CD4-positive, alpha-beta T cell treated with Interleukin-21 for 1 hour (primary cell): ENCODE data around the gene ZNF837.
A peak's percentile ranks its signal among the peaks of the same experiment; 100 is the strongest.

ENCODE experiments used
- DNase-seq: peaks from one replicate; pipeline ENCODE4 v3.0.0-alpha.2; 2020

ZNF837 gene

DNA sequence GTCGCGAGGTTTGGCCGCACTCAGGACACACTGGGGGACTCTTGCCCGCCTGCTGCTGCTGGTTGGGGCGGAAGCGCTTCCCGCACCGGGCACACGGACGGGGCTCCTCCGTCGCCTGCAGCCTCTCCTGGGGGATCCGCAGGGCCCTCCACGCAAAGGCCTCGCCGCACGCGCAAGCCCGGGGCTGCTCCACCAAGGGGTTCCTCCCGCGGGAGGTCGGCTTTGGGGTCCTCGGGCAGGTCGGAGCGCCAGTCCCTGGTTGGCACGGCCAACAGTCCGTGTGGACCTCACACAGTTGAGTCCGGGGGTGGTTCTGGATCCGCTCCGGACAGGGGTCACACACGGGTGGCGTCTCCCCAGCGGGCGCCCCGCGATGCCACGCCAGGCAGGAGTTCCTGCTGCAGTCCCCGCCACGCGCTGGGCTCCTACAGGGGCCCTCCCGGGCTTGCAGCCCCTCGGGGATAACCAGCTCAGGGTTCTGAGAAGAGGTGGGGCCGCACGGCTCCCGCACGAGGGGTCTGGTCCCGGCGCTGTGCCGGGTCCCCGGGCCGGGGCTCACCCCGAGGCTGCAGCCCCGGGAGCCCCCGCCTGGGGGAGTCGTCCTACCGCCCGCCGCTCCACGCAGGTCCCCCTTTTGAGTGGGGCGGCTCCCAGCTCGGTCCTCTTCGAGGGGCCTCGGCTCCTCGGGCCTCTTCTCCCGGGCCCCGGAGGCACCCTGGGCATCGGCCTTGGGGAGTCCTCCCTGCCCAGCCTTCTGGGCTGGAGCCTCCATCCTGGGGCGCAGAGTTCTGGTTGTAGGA is 12.1 kb downstream of the ZNF837 start:
- no peak for DNase-seq

DNA sequence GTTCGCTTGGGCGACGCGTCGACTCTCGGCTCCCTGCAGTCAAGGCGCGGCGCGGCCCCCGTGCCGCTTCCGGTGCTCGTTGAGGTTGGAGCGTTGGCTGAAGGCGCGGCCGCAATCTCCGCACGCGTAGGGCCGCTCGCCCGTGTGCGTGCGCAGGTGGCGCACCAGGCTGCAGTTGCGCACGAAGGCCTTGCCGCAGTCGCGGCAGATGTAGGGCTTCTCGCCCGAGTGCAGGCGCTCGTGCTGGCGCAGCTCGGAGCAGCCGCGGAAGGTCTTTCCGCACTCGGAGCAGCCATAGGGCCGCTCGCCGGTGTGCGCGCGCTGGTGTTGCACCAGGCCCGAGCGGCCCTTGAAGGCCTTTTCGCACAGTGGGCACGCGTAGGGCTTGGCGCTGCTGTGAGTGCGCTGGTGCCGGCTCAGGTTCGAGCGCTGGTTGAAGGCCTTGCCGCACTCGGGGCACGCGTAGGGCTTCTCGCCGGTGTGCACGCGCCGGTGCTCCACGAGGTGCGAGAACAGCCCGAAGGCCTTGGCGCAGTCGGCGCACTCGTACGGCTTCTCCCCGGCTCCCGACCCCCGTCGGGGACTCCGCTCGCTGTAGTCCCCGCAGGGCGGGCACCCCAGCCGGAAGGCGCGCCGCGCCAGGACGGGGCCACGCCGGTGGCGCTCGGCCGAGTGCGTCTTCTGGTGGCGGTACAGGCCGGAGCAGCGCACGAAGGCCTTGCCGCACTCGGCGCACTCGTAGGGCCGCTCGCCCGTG is 13.0 kb downstream of the ZNF837 start:
- no peak for DNase-seq

- DNase-seq = no peak
Observed at GRCh38 chr19:58366585-58367430, 14.0 kb downstream of the ZNF837 start.

- DNase-seq = no peak
Observed at GRCh38 chr19:58364146-58364545, 16.7 kb downstream of the ZNF837 start.

DNA sequence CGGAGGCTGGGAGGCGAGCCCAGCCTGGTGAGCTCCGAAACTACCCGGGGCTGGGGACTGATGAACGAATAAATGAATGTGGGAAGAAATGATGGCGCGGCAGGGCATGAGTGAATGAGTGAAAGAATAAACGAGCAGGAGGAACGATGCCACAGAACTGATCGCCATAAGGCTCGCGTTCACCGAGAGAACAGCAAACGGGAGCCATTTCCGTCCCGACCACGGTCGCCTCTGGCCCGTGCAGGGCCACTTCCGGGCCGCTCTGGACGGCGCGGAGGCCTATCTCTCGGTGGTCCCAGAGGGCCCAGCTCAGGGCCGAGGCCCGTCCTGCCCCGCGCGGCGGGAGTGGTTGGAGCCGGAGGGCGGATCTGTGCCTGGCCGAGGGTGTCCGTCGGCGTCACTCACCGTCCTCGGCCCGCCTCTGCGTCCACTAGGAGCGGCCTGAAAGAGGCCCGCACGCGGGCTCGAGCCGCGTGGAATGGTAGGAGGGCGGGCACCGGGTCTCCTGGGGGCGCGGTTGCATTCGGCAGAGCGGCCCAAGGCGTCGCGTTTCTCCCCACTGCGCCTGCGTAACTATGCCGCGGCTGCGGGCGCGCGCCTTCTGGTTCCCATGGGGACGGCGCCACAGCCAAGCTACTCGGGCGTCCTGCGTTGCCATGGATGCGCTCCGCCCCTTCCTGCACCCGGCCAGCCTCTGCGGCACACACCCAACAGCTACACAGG is 18.4 kb downstream of the ZNF837 start, which contains the start of gene ZNF497:
Gene ZNF497, minus strand, starts transcription at position 480 of the 723 bp plus-strand sequence. CDS start 5,116 bp downstream, outside the sequence.
- peak; percentile 97 for DNase-seq

GRCh38 chr19:58361900-58362271 is 18.9 kb downstream of the ZNF837 start:
- peak; percentile 22 for DNase-seq

GRCh38 chr19:58357481-58358145 is 23.2 kb downstream of the ZNF837 start:
- no peak for DNase-seq

DNA sequence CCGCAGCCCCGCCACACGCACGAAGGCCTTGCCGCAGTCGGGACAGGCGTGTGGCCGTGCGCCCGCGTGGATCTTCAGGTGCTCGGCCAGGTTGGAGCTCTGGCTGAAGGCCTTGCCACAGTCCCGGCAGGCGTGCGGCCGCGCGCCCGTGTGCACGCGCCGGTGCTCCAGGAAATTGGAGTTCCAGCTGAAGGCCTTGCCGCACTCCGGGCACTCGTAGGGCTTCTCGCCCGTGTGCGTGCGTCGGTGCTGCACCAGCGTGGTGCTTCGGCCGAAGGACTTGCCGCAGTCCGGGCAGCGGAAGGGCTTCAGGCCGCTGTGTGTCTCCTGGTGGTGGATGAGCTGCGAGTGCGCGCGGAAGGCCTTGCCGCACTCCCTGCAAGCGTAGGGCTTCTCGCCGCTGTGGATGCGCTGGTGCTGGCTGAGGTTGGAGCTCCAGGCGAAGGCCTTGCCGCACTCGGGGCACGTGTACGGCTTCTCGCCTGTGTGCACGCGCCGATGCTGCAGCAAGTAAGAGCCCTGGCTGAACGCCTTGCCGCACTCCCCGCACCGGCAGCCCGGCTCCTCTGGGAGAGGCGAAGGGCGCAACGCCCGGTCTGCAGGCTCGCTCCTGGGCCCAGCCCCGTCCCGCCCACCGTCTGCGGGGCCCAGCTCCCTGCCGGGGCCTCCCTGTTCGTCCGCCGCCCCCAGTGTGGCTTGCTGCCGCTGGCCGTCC is 23.9 kb downstream of the ZNF837 start:
- DNase-seq = no peak

DNA sequence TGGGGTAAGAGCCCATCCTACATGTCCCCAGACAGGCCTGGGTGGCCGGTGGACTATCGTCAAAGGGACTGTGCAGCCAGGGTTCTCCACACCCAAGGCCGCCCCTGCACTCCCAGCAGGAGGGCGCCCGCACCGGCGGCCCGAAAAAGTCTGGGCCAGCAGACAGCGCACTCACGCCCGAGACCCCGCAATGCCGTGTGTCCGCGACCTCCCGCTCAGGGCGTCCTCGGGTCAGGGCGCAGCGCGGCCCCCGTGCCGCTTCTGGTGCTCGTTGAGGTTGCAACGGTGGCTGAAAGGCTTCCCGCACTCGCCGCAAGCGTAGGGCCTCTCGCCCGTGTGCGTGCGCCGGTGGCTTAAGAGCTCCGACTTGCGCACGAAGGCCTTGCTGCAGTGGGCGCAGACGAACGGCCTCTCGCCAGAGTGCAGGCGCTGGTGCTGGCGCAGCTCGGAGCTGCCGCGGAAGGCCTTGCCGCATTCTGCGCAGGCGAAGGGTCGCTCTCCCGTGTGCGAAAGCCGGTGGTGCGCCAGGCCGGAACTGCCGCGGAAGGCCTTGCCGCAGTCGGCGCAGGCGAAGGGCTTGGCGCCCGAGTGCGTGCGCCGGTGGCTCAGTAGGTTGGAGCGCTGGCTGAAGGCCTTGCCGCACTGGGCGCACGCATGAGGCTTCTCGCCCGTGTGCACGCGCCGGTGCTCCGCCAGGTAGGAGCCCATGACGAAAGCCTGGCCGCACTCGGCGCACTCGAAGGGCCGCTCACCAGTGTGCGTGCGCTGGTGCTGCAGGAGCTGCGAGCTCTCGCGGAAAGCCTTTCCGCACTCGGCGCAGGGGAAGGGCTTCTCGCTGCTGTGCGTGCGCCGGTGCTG is 24.7 kb downstream of the ZNF837 start:
- DNase-seq = peak; percentile 26

DNA sequence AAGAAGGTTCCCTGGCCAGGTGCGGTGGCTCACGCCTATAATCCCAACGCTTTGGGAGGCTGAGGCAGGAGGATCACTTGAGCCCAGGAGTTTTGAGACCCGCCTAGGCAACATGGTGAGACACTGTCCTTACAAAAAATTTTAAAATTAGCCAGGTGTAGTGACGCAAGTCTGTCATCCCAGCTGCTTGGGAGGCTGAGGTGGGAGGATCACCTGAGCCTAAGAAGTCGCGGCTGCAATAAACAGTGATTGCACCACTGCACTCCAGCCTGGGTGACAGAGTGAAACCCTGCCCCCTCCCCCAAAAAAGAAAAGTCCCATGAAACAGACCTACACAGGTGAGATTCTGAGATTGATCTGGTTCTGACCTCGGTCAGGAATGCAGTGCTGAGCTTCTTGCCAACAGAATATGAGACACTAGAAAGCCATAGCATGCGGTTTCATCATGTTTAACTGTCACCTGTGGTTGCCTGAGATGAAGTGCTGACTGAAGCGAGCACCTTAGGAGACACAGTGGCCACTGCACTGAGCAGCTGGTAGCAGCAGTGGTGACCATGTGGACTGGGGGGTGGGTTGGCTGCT is 25.5 kb downstream of the ZNF837 start:
- DNase-seq = no peak

DNA sequence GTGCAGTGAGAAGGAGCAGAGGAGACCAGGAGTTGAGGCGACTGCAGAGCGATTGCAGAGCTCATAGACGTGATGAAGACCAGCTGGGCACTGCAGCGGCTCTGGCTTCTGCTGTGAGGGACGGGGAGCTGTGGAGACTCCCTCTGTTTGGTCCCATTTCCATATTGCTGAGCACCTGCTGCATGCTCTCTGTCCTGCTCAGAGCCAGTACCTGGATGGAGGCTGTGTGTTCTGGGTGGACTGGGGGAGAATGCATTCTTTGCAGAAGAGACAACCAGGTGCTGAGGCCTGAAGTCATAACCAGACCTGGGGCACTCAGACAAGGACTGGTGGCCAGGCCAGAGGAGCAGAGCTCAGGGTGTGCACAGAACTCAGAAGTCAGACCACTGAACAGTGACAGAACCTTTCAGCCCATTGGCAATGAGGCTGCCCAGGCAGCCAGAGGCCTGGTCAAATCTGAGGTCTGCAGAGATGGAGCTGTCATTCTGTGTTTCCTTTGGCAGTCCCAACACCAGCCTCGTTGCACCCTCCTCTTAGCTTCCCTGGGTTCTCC is 26.3 kb downstream of the ZNF837 start:
- DNase-seq = no peak

DNA sequence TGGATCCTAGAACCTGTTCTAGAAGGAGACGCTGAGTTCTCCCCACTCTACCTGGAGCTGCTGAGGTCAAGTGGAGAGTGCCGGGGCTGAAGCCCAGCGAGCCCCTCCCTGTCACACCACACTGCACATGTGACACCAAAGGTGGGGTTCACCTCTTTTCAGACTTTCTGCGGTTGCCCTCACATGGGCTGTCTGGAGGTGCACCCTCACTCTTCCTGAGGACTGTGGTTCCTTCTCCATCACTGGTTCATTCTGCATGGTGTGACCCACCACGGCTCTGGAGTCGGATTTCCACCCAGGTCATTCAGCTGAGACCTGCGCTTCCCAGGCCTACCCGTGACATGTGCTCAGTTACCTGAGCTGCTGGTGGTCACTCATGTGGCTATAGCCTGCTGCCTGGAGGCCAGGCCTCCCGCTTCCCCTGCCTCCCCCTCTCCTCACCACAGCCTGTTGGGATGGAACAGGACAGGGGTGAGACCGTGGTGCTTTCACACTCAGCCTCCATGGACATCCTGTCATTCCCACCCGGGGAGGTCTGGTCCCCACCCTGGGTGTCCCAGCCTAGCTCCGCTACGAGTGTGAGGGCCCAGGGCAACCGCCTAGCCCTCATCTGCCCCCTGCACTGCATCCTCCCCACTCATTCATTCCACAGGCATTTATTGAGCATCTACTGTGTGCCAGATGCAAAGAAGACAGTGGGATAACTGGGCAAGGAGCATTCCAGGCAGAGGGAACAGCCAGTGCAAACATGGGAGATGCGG is 26.9 kb downstream of the ZNF837 start:
- no peak for DNase-seq

- no peak for DNase-seq
Observed at GRCh38 chr19:58352760-58353671, 27.8 kb downstream of the ZNF837 start, which contains the start of gene A1BG. A1BG (minus strand) TSS chr19:58353492; CDS start chr19:58353437, 55 bp downstream.

- DNase-seq = no peak
Observed at GRCh38 chr19:58351990-58352755, 28.7 kb downstream of the ZNF837 start.

GRCh38 chr19:58351558-58351878 is 29.3 kb downstream of the ZNF837 start:
- no peak for DNase-seq

- no peak for DNase-seq
Observed at GRCh38 chr19:58350871-58351557, 29.8 kb downstream of the ZNF837 start.
